Activated T-helper 1 cell treated with anti-CD3 and anti-CD28 coated beads, Interleukin-2, amount 50 U/mL, for 16 hours (primary cell): ENCODE measurements around the gene SLC22A16.
"Not testable (repeated sequence)": the region's sequence is repeated elsewhere in the genome, so short reads cannot be mapped to it uniquely, and the experiment has no call there.

Source experiments
- DNase-seq, 2 donors: peaks; one replicate each; pipeline ENCODE4 v3.0.0-alpha.2; 2020; ENCODE audit warnings: low read depth in 1 of 2, low spot score in 1 of 2

Gene SLC22A16

DNA sequence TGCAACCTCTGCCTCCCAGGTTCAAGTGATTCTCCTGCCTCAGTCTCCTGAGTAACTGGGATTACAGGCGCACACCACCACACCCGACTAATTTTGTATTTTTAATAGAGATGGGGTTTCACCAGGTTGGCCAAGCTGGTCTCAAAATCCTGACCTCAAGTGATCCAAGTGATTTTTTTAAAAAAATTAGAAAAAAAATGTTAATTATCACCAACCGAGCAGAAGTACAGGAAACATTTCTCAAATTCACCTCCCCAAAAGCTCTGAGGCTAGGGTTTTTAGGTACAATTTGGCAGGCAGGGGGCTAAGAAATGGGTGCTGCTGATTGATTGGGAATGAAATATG lies 14.9 kb upstream of the SLC22A16 start:
- no peak for DNase-seq

- DNase-seq = no peak
Observed at GRCh38 chr6:110490110-110490509, 13.7 kb upstream of the SLC22A16 start.

GRCh38 chr6:110488606-110489190 lies 12.3 kb upstream of the SLC22A16 start:
- DNase-seq = no peak

DNA sequence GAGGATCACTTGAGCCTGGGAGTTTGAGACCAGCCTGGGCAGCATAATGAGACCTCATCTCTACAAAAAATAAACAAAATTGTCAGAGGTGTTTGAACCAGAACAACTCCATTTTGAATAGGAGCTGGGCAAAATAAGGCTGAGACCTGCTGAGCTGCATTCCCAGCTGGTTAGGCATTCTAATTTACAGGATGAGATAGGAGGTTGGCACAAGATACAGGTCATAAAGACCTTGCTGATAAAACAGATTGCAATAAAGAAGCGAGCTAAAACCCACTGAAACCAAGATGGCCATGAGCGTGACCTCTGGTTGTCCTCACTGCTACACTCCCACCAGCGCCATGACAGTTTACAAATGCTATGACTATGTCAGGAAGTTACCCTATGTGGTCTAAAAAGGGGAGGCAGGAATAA lies 11.6 kb upstream of the SLC22A16 start:
- not testable (repeated sequence) for DNase-seq

DNA sequence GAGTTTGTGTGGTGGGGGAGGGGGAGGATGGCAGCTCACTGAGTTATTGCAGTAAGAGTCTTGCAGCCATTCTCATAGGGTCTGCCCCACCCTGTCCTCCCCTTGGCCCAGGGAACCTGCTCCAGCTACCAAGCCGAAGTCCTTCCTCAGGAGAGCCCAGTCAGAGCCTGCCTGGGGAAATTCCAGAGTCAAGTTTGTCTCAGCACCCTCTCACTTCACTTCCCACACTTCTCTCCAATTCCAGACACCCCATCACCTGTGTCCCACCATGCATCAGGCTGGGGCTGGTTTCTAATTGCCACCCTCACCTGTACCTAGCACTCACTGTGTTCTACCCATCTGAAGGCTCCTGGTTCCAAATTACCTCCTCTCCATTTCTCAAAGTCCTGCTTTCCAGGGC lies 10.3 kb upstream of the SLC22A16 start:
- no peak for DNase-seq

DNA sequence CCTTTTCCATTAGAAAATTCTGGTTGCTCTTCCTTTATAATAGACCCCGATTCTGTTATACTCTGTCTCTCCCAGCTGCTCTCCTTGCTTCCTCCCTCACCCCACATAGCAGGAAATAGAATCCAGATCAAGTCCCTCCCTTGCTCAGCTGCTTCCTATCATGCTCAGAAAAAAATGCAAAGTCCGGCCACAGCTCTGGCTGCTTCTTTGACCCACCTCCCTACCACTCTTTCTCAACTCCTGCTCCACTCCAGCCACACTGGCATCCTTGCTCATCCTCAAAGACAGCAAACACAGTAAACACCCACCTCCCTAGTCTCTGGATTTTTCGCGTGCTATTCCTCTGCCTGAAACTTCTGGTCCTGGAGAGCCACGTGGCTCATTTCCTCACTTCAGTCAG lies 9.1 kb upstream of the SLC22A16 start:
- DNase-seq = no peak

- no peak for DNase-seq
Observed at GRCh38 chr6:110484321-110484720, 7.9 kb upstream of the SLC22A16 start.

DNA sequence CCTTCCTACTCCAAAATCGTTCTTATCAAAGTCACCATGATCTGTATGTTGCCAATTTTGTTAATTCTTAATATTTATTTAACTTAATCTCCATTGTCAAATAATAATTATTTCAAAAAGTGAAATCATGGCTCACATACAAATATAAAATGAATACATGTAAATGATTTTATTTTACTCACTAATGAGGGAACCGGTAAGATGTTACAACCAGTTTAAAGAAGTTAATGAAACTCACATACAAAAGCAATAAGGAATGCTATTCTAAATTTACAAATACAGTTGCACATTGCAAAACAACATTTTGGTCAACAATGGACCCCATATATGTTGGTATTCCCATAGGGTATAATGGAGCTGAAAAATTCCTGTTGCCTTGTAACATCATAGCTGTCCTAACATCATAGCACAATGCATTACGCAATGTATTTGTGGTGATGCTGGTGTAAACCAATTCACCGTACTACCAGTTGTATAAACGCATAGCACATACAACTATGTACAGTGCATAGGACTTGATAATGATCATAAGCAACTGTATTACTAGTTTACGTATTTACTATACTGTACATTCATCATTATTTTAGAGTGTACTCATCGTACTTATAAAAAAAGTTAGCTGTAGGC lies 6.5 kb upstream of the SLC22A16 start:
- no peak for DNase-seq

- DNase-seq = no peak
Observed at GRCh38 chr6:110481081-110481480, 4.7 kb upstream of the SLC22A16 start.

DNA sequence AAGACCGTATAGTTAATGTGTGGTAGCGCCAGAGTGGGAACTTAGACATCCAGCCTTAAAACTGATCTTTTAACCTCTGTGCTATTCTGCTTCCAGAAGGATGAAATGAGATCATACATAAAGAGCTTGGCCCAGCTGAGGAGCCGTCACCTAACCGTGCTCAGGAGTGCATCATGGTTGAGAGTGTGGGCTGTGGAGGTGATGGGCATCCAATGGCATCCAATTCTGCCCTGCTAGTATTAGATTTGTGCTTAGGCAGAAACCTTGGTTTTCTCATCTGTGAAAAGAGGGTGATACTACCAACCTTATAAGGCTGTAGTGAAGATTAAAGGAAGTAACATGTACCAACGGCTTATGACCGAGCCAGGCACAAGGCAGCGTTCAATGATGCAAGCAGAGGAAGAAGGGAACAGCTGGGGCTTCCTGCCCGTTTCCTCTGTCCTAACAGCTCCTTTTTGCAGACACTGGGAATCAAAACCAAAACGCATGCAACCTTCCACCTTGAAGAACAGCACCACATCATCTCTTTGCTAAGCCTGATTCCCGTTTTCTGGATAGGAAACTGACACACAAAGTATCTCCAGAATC lies 1.3 kb downstream of the SLC22A16 start:
- DNase-seq = no peak

GRCh38 chr6:110474500-110474899 lies 1.9 kb downstream of the SLC22A16 start:
- DNase-seq = no peak

- DNase-seq = no peak
Observed at GRCh38 chr6:110472739-110473138, 3.7 kb downstream of the SLC22A16 start.

GRCh38 chr6:110471726-110472365 lies 4.6 kb downstream of the SLC22A16 start:
- DNase-seq = no peak

DNA sequence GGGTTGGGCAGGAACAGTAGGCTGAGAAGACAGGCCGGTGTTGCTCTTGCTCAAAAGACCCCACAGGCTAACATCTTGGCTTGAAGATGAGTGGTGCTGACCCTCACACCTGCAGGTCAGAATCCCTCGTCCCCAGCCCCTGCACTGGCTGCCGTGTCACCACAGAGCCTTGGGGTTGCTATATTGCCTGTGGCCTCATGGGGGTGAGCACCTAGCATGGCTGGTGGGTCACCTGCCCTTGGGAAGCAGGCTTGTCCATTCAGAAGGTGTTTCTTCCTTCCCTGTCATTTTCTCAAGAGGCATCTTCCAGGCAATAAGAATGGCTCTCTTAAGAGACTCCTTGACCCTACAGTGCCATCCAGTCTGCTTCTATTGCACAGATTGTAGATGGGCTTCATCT lies 7.7 kb downstream of the SLC22A16 start:
- DNase-seq = no peak

DNA sequence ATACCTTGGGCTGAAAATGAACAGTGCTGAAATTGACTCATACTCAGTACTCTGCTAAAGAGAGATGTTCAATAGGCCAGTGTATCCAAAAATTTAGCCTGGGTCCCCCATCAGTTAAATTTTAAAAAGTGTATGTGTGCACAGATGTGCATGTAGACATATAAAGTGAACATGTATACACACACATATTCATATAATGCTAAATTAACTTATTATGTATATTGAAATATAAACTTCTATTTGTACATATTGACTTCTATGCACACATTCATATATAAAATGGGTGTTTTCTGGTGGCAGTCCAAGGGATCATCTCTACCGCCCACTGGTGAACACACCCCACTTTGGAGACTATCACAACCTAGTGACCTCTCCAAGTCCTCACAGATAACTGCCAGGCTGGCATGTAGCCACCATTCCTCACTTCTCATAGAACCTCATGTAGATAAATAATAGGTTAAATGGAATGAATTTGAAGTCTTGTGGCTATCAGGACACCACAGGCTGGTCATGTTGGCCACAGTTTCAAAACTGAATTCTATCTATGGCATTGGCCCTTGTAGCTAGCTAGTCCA lies 8.8 kb downstream of the SLC22A16 start:
- no peak for DNase-seq

DNA sequence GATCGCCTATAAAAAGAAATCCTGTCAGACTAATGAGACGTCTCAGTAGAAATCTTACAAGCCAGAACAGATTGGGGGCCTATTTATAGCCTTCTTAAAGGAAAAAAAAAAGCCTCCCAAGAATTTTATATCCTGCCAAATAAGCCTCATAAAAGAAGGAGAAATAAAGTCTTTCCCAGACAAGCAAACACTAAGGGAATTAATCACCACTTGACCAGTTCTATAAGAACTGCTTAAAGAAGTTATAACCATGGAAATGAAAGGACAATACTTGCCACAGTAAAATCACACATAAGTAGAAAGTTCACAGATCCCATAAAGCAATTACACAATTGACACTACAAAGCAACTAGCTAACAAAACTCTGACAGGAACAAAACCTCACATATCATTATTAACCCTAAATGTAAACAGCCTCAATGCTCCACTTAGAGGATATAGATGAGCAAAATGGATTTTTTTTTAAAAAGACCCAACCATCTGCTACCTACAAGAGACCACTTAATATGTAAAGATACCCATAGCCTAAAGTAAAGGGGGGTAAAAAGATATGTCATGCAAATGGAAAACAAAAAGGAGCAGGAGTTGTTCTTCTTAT lies 13.4 kb downstream of the SLC22A16 start:
- no peak for DNase-seq

DNA sequence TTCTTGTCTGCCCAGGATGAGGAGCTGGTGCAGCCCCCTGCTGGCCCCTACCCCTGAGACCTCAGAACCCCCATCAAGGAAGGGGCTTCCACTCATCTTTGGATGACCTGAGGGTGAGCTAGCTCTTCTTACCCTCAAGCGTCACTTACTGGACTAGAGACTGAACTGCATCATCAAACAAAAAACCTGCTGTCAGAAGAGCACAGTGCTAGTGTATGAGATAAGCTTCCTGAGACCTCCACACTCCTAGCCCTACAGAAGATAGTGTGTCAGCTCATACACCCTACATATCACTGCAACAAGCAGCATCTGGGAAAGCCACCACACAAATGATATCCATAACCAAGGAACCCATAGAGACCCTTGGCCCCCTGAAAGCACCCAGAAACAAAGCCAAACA lies 15.0 kb downstream of the SLC22A16 start:
- no peak for DNase-seq

GRCh38 chr6:110459137-110459536 lies 17.3 kb downstream of the SLC22A16 start:
- no peak for DNase-seq

DNA sequence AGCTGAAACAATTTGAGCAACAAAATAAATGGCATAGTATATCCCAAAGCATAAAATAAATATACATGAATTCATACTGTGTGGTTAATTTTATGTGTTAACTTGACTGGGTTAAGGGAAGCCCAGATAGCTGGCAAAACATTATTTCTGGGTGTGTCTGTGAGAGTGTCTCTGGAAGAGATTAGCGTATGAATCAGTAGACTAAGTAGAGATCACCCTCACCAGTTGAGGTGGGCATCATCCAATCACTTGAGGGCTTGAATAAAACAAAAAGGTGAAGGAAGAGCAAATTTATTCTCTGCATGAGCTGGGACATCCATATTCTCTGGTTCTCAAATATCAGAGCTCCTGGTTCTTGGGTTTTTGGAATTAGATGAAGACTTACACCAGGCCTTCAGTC lies 17.9 kb downstream of the SLC22A16 start:
- no peak for DNase-seq

GRCh38 chr6:110457567-110458175 lies 18.7 kb downstream of the SLC22A16 start:
- not testable (repeated sequence) for DNase-seq

DNA sequence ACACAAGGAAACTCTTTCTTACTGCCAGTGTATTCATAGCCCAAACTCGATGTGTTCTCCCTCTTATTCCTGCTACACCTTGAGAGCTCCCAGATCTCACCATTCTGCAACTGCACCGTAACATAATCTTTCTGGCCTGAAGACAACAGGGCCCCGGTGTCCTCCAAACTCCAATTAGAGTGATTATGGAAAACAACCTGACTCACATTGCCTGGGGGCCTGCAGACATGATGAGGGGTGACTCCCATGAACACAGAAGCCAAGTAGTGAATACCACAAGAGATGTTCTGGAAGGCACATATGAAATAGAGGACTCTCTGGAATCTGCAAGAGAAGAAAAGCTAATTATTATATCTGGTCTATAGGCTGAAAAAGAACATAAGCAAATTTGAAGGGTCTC lies 19.7 kb downstream of the SLC22A16 start:
- no peak for DNase-seq
